GM19023 (cell line): ENCODE results near the gene ABLIM3.
"Not testable (repeated sequence)": the region's sequence is repeated elsewhere in the genome, so short reads cannot be mapped to it uniquely, and the experiment has no call there.

Experiments used
- ATAC-seq: cut with Tn5 transposase; IDR thresholded peaks from one replicate; pipeline ENCODE4 v1.9.1; 2021; ENCODE audit warnings: mild to moderate bottlenecking, moderate library complexity; ENCODE audit not compliant: unreplicated experiment

Gene ABLIM3

DNA sequence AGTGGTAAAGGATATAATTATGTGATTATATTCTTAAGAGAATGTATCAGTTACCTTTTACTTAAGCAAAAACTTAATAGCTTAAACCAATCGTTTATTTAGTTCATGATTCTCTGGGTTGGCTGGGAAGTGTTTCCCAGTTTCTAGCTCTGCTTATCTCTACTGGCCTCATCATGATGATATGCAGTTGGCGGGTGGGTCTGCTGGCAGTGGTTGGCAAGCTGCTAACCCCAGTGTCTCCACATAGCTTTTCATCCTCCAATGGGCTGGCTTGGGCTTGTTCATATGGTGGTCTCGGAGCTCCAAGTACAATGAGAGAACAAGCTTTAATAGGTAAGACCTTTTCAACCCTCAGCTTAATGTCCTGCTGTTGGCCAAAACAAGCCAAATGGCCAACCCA lies 43.8 kb downstream of the ABLIM3 start:
- ATAC-seq: no peak

DNA sequence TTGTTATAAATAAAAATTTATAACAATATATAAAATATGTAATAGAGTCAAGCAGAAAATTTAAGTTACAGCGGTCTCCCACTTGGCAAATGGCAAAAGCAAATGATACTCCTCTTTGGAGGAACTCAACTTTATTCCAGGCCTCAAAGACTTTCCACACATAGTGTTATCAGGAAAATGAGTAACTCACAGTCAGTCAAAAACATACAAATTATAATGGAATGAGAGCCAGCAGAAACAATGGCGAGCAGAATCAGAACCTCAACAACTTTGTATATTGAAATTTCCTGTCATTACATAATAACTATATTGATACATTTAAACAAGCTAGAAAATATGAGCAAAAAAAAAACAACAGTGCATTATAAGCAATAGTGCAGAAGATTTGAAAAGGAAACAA lies 45.2 kb downstream of the ABLIM3 start:
- ATAC-seq: no peak

DNA sequence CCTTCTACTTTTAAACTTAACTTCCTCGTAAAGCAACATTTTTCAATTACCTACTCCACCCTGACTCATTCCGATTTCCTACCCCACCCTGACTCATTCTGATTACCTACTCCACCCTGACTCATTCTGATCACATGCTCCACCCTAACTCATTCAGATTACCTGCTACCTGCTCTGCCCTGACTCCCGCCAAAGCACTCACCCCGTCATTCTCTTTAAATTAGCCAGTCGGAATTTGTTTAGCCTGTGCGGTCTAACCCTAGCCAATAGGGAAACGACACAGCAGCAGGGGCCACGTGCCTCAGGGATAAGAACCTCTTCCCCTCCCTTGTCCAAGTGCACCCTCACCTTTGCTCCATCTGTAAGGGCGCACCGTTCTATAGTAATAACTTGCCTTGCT lies 46.3 kb downstream of the ABLIM3 start:
- not testable (repeated sequence) for ATAC-seq

DNA sequence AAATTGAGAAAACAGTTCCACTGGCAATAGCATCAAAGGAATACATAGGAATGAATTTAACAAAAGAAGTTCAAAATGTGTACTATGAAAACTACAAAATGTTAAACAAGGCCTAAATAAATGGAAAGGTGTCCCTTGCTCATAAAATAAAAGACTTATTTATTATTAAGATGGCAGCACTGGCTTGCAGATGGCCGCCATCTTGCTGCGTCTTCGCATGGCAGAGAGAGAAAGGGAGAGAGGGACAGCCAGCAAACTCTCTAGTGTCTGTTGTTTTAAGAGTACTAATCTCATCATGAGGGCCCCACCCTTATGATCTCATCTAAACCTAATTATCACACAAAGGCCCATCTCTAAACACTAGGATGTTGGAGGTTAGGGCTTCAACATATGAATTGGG lies 47.1 kb downstream of the ABLIM3 start:
- ATAC-seq: no peak

DNA sequence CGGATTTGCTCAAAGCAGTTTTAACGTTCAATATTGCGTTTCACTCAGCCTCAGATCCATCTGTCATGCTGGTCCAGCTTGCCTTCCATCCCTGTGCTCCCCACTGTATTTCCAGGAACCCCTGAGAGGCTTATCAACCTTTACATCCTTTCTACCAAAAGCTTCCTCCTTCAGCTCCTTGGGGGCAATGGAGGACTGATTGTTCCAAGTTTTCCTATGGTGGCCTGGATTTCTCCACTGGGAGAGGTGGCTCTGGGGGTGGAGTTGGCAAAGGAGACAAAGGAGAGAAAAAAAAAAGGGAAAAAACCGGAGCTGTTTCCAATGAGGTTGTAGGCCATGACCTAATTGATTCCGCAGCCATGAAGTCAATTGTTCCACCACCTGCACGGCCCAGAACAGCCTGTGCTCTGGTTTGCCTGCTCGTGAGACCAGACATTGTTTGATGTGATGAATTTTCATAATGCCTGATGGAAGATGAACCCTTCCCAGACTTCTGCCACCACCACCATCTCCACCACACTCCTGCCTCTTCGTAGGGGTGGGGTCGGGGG lies 54.1 kb downstream of the ABLIM3 start:
- no peak for ATAC-seq

DNA sequence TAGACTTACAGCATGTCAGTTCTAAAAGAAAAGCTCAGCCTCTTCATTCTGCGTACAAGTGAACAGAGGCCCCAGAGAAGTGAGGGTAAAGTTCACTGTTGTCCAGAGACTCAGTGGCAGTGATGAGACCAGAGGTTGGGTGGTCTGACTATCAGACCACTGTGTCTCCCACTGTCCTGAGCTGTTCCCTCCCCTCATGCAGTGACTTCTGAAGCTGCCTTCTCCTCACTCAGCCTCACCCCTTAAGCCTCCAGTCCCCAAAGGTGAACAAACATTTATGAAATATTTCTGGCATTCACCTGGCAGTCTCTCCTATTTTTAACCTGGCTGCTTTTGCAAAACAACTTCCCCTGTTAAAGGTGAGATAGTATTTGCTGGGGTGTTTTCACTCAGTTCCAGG lies 54.7 kb downstream of the ABLIM3 start:
- ATAC-seq: no peak

DNA sequence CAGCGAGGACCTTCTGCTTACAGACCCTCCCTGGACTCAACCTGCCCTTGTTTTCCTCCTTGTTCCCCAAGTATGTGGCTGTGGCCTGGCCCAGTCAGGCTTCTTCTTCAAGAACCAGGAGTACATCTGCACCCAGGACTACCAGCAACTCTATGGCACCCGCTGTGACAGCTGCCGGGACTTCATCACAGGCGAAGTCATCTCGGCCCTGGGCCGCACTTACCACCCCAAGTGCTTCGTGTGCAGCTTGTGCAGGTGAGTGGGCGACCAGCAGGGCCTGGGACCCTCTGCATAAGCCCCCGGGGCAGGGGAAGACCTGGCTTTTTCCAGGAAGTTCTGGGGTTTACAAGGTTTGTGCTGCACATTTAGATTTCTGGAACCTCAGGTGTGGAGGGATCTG lies 56.9 kb downstream of the ABLIM3 start:
- no peak for ATAC-seq

DNA sequence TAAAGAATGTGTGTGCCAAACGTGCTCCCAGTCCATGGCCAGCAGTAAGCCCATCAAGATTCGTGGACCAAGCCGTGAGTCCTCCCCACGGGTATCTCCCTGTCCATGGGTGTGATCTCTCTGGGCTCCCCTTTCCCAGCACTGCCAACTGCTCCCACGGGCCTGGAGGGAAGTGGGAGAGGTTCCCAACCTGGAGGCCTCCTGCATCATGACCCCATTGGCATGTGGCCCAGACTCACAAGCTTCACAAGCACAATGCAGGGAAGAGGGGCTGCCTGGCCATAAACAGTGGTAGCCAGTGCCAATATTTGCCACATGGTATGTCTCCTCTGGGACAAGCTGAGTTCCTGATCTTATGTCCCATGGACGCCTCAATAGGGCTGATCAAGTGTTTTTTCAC lies 59.1 kb downstream of the ABLIM3 start:
- no peak for ATAC-seq

DNA sequence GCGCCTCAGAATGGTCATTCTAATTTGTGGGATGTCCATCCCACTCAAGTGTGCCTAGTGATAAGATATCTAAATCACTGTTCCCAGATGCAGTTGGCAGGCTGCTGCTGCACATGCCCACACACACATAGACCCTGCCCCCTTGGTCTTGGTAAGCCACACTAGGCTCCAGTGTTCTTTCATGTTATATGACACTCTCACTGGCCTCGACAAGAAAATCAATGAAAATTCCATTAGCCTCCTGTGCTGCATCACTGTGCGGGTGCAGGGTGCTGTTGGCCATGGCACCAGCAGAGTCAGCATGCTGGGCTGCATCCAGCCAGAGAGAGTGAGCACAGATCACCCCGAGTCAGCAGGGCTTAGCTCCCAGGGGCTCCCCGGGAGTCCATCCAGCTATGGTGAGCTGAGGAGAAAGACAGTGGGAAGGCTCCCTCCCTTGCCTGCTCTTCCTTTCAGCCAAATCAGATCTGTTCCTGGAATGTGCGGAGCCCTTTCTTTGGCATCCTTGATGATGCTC lies 59.9 kb downstream of the ABLIM3 start:
- no peak for ATAC-seq

DNA sequence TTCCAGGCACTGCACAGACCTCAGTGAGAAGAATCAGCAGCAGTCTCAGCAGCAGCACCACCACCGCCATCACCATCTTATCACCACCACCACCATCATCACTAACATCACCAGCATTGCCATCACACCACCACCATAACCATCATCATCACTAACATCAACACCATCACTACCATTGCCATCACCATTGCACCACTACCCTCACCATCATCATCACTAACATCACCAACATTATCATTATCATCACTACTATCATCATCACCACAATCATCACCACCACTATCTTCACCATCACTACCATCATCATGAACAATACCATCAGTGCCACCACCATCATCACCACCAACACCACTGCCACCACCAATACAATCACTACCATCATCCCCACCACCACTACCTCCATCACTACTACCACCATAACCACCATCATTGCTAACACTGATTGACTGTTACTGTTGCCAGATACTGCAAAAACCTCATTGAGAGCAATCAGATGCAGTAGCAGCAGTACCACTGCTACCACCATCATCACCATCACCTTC lies 61.7 kb downstream of the ABLIM3 start:
- no peak for ATAC-seq

DNA sequence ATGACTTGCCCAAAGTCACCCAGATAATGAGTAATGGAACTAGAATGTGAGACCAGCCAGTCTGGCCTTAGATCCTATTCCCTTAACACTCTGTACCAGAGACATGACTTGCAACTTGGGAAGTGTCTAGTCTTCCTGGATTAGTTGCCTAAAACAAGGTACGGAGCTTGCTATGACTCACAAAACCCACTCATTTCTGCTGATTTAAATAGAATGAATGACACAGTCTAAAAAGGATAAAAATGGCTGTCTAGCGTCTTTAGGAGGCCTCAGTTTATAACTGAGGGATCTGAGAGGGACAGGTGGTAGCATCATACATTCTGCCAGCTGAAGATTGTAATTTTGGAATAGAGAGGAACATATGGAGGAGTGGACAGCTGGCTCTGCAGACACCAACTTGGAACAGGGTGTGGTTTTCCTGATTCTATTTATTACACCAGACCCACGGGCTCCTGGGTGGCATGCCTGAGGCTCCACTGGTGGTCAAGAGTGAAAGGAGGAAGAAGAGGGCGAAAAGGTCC lies 62.7 kb downstream of the ABLIM3 start:
- ATAC-seq: no peak

DNA sequence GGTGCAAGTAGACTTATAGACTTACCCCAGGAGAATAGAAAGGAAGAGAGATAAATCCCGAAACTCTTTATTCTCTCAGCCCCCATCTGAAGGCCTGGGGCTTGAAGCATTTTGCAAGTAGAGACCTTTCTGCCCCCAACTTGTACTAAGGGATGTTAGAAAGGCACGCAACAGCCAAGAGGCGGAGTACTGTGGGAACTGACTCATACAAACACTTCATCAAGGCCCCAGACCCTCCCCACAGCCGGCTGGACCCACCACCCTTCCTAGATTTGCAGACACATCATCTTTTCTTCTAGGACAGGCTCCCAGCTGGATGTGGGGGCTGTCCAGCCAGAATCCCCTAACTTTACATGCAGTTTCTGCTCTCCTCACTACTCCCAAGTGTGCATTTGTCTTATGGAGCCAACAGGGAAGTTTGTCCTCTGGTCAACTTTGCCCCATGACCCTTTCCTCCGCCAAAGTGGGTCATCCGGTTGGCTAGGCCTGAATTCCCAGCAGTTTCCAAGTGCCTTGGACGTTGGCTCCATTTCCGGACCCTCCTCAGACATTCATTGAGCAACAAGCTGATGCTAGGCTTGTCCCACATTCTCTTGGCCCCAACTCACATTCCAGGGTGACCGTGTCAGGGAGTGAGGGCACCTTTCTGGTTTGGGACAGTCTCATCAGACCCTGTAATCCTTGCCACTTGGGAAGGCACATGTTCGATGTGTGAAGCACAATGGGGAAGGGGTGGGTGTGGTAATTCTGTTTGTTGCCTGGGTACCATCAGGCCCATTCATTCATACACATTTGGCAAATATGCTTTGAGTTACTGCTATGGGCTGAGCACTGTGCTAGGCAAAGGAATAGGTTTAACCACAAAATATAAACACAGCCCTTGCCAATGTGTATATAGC lies 64.6 kb downstream of the ABLIM3 start:
- ATAC-seq: no peak

DNA sequence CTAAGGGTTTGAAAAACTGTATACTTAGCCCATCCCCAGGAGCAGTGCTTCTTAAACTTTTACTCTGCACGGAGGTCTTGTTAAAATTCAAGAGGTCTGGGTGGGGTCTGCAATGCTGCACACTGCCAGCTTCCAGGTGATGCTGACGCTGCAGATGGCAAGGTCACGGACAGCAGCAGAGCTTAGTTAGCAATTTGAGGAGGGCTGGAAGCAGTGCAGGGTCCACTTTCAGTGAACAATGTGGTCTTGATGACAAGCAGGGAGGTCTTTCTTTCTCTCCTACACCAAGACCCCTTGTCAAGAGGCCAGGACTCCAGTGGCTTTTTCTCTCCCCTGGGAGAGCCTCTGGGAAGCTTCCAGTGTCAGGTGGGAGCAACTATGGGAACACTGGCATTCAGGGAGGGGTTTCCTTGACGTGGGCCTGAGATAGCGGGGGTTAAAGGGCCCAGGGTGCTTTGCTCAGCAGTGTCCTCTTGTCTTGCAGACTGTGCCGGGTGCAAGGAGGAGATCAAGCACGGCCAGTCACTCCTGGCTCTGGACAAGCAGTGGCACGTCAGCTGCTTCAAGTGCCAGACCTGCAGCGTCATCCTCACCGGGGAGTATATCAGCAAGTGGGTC lies 65.3 kb downstream of the ABLIM3 start:
- no peak for ATAC-seq

DNA sequence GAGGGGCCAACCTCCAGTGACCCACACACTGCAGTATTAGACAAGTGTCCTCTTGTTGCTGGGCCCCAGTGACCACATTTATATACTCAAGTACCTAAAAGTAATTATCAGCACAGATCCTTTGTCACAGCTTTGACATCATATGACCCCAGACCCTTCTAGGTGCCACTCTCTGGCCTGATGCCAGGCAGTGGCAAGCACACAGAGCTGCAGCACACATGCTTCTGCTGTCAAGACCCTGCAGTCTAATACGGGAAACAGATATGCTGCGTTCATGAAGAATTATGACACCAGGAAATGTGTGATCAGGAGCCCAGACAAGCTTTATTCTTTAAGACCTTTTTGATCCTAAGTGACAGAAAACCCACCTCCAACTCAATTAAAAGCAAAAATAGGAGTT lies 66.5 kb downstream of the ABLIM3 start:
- no peak for ATAC-seq

DNA sequence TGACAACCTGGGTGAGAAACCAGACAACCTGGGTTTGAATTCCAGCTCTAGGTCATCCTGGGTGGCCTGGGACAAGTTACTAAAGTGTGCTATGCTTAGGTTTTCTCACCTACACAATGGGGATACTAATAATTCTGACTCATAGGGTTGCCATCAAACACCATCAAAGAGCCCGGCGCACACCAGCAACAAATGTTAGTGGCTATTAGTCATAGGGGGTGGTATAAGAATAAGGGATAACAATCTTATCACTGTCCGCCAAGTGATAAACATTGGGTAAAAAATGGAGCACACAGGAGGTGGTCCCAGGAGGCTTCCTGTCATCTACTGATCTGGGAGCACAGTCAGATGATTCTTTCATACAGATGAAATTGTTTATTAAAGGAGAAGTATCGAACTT lies 68.9 kb downstream of the ABLIM3 start:
- ATAC-seq: no peak

DNA sequence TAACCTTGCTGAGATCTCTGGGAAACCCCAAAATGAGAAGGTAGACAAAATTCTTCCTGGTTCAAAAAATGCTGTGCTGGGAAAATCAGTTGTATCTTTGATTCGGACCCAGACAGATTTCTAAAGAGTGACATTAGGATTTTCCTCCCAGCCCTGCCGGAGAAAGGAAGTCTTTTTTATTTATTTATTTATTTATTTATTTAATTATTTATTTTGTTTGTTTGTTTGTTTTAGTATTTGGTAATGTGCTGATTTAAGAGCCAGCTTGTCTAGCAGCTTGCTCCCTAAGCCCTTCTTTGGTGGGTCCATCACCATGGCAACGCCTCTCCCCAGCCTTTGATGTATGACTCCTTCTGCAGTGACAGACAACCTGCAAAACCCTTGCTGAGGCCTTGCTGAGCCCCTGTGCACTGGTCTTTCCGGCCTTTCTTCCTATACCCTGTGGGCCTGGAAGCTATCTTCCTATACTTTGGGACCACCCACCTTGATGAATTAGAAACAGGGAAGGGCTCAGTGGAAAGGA lies 69.7 kb downstream of the ABLIM3 start:
- ATAC-seq: no peak

DNA sequence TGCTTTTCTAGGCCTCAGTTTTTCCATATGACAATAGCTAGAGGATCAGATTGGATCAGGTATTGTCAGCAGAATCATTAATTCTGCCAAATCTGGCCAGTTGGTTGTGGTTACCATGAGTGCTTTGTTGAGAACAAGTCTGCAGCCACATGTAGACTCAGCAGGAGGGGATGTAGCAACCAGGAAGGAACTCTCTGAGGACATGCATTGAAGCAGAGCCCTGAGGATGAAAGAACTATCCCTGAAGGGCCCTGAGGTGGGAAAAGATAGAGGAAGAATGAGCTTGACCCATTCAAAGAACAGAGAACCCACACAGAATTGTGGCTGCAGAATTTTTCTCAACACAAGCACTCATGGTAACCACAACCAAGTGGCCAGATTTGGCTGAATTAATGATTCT lies 70.3 kb downstream of the ABLIM3 start:
- ATAC-seq: no peak

DNA sequence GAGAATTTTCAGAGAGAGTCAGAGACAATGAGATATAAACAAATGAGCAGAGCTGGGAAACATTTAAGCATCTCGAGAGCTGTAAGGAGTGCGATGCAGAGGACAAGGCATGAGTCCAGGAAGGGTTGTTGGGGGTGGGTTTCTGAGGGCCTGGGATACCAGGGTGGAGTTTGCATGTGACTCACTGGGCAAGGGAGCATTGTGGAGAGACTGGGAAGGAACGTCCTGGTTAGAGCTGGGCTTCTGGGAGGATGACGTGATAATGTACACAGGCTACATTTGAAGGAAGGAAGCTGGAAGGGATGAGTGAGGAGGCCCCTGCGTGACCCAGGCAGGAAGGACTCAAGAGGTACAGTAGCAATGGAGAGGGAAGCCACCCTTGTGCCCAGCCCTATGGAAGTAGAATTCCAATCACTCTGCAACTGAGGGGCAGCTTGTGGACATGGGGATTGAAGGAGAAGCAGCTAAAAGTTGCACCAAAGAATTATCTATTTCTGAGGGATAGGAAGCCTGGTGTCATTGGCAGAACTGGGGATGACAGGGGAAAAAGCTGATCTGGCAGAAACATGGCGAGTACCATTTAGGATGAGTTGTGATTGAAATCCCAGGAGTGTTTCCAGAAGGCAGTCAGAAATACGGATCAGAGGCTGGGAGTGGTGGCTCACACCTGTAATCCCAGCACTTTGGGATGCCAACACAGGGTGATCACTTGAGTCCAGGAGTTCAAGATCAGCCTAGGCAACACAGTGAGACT lies 71.1 kb downstream of the ABLIM3 start:
- no peak for ATAC-seq

DNA sequence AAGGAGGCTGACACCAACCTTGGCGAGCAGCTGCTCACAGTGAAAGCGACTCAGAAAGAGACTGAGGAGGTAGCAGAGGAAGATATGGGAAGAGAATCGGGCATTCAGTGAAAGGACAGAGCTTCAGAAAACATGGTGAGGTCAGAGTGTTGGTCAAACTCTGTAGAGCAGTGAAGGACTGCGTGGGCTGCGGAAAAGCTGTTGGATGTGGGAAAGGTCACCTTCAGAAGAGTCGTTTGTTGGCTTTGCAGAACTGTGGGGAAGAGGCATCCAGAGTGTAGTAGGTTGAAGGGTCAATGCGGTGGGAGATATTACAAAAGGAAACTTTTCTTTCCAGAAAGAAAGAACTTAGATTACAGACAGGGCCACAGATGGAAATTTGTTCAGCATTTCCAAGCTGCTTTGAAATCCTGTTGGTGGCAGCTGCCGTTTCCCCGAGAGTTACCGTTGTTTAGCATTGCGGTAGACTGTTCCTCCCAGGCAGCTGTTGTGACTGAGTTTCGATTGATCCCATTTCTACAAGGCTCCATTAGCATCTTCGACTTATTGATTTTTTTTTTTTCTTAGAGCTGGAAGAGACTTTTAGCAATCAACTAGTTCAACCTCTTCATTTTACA lies 72.1 kb downstream of the ABLIM3 start:
- ATAC-seq: no peak

DNA sequence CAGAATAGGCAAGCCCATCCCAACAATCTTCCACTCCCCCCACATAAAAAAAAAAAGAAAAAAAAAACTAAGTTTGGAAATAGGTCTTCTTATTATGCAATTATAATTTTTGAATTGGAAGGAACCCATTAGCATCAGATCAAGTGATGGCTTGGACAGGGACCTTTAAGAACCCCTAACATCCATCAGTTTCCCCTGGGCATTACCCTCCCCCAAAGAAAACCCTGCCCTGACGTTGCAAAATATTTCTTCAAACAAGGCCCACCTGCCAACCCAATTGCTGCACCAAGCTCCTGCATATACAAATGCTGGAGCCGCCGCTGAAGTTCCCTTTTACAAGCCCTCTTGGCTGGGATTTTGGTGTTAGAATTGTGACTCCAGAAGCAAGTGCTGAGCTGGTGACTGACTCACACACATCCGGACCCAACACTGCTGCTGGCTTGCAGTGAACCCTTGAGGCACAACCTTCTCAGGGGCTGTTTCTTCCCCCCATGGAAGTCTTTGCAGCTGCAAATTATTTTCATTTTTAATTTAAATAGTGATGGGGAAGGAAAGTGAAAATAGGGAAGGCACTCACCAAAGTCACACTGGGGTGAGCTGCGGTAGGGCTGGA lies 74.3 kb downstream of the ABLIM3 start:
- no peak for ATAC-seq
